Limb (tissue), 2 donors: ENCODE measurements around the gene CHST7.
A peak's percentile ranks its signal among the peaks of the same experiment; 100 is the strongest.

Source experiments
- DNase-seq, 2 donors: peaks; one replicate each; pipeline ENCODE4 v3.0.0-alpha.2; 2016; ENCODE audit errors: extremely low spot score in 2 of 2

Gene CHST7

DNA sequence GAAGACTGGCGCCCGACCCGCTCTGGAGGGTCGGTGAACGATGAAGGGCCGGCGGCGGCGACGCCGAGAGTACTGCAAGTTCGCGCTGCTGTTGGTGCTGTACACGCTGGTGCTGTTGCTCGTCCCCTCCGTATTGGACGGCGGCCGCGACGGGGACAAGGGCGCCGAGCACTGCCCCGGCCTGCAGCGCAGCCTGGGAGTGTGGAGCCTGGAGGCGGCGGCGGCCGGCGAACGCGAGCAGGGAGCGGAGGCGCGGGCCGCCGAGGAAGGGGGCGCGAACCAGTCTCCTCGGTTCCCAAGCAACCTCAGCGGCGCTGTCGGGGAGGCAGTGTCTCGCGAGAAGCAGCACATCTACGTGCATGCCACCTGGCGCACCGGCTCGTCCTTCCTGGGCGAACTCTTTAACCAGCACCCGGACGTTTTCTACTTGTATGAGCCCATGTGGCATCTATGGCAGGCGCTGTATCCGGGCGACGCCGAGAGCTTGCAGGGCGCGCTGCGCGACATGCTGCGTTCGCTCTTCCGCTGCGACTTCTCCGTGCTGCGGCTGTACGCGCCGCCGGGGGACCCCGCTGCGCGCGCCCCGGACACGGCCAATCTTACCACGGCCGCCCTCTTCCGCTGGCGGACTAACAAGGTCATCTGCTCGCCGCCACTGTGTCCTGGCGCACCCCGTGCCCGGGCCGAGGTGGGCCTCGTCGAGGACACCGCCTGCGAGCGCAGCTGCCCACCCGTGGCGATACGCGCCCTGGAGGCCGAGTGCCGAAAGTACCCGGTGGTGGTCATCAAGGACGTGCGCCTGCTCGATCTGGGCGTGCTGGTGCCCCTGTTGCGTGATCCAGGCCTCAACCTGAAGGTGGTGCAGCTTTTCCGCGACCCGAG, 568 bp downstream of the CHST7 start:
- peak in 1 of 2 donors; percentile 59 for DNase-seq

DNA sequence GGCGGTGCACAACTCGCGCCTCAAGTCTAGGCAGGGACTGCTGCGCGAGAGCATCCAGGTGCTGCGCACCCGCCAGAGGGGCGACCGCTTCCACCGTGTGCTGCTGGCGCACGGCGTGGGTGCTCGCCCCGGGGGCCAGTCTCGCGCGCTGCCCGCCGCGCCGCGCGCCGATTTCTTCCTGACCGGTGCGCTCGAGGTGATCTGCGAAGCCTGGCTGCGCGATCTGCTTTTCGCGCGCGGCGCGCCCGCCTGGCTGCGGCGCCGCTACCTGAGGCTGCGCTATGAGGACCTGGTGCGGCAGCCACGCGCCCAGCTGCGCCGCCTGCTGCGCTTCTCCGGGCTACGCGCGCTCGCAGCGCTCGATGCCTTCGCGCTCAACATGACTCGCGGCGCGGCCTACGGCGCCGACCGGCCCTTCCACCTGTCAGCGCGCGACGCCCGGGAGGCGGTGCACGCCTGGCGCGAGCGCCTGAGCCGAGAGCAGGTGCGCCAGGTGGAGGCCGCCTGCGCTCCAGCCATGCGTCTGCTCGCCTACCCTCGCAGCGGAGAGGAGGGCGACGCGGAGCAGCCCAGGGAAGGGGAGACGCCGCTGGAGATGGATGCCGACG, 1.3 kb downstream of the CHST7 start:
- DNase-seq, result peak in 1 of 2 donors; percentile 35

DNA sequence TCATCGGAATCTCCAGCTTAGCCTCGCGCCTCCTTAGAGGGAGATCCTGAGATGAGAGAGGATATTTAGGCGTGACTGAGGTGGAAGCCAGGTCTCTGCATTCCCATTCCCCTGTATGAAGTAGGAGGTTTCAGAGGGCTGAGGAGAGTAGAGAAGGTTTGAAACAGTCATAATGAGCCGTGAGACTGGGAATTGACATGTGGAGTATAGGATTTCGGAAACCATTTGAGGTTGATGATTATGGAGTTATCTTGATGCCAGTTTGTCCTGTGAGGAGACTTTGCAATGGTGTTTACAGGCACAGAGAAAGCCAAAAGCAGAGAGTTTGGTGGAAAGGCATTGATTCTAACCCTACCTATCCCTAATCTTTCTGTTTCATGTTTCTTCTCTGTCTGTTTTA, 2.0 kb downstream of the CHST7 start:
- DNase-seq, result no peak

DNA sequence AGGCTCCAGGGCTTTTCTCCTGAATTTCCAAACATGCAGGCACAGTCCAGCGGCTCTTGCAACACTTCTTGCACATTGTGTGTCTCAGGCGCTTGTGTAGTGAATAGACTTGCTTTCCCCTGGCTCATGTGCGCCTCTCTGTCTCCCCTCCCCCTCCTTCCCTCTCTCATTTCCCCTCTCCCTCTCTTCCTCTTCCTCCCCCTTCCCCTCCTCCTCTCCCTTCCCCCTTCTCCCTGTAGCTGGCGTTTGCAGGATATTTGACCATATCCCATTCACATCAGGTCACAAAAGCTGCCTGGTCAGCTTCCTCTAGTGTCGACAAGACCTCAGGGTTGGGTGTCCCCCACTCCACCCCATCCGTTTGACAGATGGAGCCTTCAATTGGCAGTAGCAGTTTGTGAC, 2.4 kb downstream of the CHST7 start:
- no peak for DNase-seq

DNA sequence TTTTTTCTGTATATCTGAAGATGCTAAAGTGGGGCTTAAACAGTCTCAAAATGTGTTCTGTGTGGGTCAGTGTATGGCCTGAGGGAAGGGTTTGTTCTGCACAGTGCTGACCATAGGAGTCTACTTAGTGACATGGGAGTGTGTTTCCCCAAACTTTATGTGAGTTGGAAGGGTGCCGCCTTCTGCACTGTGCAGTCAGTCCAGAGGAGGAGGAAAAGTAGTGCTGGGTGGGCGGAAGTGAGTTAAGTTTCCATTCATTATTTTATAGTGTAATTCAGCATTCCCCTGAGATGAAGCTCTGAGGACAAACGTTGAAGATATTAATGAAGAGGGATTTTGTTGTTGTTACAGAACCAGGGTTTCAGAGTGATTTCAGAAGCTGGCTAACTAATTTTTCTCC, 2.9 kb downstream of the CHST7 start:
- no peak for DNase-seq

DNA sequence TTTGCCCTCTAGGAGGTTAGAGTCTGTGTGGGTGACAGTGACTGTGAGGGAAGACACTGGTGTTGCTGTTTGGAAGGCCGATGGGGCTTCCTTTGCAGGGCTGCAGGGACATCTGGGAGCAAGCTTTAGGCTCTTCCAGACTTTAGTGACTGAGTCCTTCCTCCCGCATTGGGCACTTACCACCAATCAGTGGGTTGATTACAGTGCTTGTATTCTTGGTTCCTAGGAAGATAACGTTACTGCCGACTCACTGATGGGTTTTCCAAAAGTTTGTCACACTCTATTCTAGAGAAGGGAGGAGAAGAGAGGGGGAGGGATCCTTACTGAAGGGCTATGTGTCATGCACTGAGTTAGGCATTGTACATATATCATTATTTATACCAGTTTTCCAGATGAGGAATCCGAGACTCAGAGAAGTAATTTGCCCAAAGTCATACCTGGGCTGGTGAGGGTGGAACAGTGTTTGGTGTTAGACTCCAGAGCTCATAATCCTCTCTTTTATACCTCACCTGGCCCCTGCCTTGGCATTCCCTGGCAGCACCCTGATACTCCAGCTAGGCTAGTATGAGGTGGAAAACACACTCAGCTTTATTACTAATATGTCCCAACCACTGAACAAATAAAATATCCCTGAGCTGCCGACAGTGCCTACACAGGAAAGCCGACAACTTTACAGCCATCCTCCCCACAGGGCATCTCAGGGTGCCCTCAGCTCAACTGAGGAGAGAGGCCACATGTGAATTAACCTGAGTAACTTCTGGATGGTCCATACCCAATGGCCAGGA, 3.8 kb downstream of the CHST7 start:
- DNase-seq, result no peak

DNA sequence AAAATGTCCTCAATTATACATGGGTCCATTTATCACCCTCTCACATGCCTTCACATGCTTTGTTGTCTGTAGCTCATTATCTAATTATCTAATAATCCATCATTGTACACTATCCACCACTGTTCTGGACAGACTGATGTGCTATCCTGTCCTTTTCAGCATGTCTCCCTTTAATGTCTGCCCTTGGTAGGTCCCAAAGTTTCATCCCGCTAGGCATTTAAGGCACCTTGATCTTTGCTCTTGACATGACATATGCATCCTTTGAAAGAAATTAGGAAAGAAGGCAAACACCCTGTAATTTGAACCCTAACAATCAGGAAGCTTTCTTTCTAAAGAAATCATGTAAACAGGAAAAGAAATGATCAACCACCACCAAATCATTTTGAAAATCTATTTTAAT, 5.7 kb downstream of the CHST7 start:
- DNase-seq, result no peak

DNA sequence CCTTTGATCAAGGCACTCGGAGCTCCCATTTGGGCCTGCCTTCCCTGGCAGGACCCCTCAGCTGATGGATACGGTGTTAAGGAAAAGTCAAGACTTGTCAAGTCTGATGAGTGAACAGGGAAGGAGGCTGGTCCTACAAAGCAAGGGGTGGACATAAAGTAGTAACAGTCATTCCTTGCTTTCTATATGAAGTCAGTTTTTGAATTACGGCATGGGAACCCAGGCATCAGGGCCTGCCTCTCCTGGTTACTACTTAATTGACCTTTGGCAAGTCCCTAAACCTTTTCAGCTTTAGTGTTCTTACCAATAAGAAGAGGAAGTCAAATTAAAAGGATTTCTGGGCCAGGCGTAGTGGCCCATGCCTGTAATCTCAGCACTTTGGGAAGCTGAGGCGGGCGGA, 7.0 kb downstream of the CHST7 start:
- no peak for DNase-seq

DNA sequence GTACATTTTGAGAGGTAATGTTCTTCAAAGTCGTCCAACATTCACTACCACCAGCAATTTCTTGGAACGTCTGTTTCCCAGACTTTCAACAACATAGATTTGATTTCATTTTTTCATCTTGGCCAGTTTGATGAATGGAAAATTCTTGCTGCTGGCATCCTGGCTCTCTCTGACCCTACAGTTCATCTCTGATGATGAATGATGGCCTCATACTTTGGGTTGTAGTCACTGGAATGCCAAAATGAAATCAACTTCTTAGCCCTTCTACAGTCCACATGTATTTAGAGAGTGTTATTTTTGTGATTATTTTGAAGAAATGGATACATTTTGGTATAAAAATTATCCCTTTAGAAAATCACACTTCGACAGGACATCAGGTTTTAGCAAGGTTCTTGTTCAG, 8.8 kb downstream of the CHST7 start:
- no peak for DNase-seq

DNA sequence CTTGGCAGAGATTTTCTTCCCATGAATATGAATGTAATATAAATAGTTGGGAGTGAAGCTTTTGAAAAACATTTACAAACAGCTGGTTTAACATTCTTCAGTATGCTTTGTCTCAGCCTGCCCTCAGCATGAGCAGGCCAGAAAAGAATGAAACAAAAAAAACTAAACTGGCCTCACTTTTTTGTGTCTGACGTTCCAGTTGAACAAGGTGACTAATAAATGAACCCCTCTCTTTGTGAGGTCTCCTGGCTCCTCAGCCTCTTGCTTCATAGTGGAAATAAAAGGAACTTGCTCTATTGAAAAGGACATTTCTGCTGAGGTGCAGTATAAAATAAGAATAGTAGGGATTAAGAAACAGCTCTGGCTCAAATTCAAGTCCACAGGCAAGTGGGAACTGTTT, 9.4 kb downstream of the CHST7 start:
- no peak for DNase-seq

DNA sequence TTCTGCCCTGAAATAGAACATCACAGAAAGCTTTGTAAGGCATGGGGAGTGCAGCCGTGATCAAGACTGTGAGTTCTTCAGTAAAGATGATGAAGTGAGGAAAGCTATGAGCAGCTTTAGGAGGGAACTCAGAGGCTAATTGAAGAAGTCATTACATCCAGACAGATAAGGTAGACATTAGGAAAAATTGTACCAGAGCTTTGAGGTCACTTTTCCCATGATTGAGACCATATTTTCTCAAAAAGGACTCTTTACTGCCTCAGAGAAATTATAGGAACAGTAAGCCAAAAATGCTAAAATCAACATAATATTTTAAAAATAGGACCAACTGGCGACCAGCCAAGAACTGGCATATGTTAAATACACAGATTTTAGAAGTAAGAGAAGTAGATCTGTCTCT, 11.2 kb downstream of the CHST7 start:
- no peak for DNase-seq

DNA sequence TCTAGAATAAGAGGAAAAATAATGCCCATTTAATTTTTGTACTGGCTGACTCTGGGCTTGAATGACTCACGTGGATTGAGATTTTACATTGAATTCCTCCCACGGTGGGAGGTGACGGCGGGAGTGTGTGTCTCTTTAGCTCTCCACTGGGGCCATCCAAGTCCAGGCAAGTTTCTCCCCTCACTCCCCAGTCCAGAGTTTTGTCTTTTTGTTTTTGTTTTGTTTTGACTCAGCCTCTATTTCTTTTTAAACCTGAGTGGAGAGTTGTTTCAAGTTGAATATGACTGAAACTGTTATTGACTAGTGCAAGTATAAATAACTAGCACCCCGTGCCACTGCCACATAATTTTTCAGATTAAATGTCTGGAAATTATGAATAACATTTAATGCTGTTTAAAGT, 13.6 kb downstream of the CHST7 start:
- DNase-seq, result no peak

DNA sequence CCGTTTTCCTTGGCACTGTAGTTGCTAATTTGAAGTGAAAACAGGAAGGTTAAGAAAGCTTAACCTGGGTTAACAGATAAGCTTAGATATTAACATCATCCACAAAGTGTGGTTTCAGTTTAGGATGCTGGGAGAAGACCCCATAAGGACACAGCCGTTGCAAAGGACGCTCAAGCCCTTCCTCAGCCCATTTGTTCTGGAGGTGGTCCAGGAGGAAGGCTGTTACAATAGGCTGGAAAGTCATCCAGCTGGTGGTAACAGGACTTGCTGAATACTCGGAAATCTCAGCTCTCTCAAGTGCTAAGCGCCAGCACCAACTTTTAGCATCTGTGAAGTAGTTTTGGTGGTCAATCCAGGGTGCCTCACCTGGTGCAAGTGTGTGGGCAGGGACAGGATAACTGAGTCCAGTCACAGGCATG, 14.2 kb downstream of the CHST7 start:
- no peak for DNase-seq

DNA sequence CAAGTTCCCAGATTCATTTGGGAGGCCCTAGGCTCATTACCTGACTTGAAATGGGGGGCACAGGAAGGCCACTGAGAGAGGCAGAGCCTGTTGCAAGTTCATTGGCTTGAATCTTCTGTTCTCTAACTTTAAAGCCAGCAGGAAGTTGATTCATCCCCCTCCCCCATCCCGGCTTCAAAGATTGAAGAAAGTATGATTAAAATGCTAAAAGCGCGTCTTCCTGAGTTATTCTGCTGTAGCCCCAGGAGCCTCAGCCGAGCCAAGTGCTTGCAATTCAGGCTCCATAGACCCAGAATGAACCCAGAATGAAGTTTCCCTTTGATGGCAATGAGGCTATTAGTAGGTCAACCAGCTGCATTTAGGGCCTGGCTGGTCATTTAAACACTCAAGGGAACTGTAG, 14.7 kb downstream of the CHST7 start:
- DNase-seq, result no peak

DNA sequence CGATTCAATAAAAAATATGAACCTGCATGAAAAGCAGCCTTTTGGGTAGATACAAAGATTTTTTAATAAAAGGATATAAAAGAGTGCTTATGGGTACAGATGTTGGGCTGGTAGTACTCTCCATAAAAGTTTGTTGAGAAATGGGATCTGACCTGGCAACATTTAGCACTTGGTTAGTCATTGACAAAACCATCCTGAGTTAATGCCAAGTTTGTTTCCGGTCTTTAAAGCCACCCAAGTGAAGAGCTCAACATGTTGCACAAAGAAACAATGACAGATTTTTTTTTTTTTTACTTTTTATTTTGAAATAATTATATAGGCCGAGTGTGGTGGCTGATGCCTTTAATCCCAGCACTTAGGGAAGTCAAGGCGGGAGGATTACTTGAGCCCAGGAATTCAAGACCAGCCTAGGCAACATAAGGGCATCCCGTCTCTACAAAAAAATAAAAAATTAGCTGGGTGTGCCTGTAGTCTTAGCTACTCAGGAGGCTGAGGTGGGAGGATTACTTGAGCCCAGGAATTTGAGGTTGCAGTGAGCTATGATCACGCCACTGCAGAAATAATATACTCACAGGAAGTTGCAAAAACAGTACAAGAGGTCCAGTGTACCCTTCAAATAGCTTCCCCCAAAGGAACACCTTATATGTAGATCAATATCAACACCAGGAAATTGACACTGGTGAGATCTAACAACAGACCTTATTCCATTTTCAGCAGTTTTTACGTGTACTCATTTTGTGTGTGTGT, 16.6 kb downstream of the CHST7 start:
- DNase-seq, result no peak

DNA sequence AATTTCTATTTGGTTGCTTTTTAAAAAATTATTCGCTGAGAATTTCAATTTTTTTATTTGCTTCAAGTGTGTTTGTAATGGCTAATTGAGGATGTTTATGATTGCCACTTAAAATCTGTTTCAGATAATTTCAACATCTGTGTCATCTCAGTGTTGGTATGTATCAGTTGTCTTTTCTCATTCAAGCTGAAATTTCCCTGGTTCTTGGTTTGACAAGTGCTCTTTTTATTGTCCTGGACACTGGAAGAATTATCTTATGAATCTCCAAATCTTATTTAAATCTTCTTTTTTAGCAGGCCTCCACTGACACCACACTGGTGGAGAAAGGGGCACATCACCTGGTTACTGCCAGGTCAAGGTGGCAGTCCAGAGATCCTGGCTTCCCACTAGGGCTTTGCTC, 21.5 kb downstream of the CHST7 start:
- no peak for DNase-seq

DNA sequence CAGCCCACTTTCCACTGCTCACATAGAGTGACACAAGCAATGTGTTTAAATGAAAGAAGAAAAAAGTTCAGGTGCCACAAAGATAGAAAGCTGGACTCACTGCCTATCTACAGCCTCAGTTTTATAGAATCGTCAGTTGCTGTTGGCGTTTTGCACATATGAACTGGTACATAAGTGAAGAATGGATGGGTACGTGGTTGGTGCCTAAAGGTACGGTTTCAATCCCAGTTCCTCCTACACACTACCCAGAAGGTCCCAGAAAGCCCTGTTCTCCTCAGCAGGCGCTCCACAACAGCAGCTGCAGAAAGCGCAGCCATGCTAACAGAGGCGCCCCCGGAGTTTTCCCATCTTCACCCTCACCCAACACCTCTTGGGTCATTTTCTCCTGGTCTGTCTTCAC, 23.6 kb downstream of the CHST7 start:
- DNase-seq, result no peak

DNA sequence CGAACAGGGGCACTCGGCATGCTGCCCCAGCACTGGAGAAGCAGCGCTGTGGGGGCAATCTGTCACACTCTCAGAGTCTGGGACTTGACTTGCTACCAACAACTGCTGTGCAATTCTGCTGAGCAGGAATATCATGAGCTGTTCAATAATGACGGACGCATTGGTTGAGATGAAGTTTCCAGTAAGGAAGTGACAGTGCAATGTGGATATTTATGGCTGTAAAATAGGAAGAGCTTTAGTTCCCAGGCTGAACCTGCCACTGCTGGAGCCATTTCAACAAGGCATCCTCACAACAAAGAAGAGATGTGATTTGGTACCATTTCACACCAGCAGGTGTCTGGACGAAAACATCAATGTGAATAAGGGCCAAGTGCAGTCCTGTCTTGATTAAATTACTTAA, 24.2 kb downstream of the CHST7 start:
- no peak for DNase-seq

DNA sequence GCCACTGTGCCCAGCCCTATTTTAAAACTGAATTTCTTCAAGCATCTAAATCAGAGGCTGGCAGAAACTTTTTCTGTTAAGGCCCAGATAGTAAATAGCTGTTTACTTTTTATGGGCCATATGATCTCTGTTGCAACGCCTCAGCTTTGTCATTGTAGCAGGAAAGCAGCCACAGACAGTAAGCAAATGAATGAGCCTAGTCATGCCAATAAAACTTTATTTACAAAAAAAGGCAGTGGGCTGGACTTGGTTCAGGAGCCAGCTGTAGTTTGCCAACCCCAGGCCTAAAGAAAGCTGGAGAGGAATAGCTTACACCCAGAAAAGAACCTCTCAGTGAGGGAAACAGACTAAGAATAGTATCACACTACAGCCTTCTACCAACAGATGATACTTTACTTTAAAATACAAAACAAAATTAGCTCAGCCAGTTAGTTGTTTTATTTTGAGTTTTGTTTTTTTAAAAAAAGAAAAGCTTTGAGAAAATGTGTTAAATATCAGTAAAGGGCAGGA, 25.5 kb downstream of the CHST7 start:
- DNase-seq, result no peak

DNA sequence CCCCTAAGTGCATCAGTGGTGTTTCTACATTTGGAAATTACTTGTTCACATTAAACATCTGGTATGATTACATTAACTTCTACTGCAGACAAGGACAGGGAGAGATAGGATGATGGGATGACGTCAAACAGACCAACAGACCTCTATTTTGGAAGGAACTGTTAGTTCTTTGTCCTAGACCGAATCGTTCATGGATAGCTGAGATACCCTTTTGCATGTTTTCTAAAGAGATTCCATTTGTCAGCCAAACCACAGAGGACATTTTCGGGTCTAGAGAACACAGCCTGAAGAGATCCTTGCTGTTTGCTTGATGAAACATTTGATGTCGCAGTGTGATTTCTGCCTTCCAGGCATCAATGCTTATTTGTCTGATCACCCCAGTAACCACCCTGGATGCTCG, 27.7 kb downstream of the CHST7 start:
- DNase-seq, result no peak

DNA sequence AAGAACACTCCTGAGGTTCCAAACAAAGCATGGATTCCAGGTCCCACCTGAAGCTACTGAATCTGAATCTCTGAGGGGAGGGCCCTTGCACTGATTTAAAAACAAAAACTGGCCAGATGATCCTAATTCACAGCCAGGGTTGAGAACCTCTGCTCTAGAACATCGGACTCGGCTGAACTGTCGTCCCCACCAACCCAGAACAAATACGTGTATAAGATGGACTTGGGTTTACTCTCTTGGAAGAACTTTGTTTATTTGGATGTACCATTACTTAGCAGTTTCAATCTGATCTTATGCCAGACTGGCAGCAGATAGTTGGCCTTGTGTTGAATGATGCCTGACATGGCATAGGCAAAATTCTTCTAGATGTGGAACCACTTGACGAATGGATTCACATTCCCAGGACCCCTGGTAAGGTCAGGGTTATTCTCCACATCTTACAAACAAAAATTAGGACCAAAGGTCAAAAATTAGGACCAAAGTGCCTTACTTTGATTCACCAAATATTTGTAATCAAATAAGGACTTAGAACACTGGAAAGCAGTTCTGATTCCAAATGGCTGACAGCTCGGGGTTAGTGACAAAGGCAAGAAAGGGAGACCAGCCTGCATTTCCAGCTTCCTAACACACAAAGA, 29.0 kb downstream of the CHST7 start:
- no peak for DNase-seq
